ENCODE results near the gene TPK1.
"Not testable (repeated sequence)": the region's sequence is repeated elsewhere in the genome, so short reads cannot be mapped to it uniquely, and the experiment has no call there.

The TPK1 gene

GRCh38 chr7:144792050-144792449, 43.8 kb downstream of the TPK1 start:
- Histone ChIP-seq H3K4me3 (ENCODE audit: low read depth, low read length) (no peak overlapping the region), H3K9me3 (ENCODE audit: control insufficient read depth, insufficient read depth, low read length) (no peaks in the 10 kb centered on the region), H3K9ac (ENCODE audit: low read depth, low read length) (no peak overlapping the region)

GRCh38 chr7:144791488-144791887, 44.4 kb downstream of the TPK1 start:
- Histone ChIP-seq H3K36me3 (ENCODE audit: control insufficient read depth, insufficient read depth, low read length) (no peaks in the 10 kb centered on the region), H3K4me3 (ENCODE audit: low read depth, low read length) (no peak overlapping the region), H3K27me3 (ENCODE audit: control insufficient read depth, insufficient read depth, low read length) (no peaks in the 10 kb centered on the region), H3K9ac (ENCODE audit: low read depth, low read length) (no peak overlapping the region), H3K4me1 (ENCODE audit: control insufficient read depth, insufficient read depth, low read length) (0 out of 2 replicates have a peak, but pooled peaks cover under 1% of the 10 kb centered on the region), H3K27ac (ENCODE audit: low read depth, low read length) (no peak overlapping the region), H3K9me3 (ENCODE audit: control insufficient read depth, insufficient read depth, low read length) (no peaks in the 10 kb centered on the region)

More at GRCh38 chr7:144792050-144792449, 43.8 kb downstream of the TPK1 start:
- Histone ChIP-seq H3K36me3 (ENCODE audit: control insufficient read depth, insufficient read depth, low read length) (no peaks in the 10 kb centered on the region), H3K27ac (ENCODE audit: low read depth, low read length) (no peak overlapping the region), H3K4me1 (ENCODE audit: control insufficient read depth, insufficient read depth, low read length) (no peaks in the 10 kb centered on the region), H3K27me3 (ENCODE audit: control insufficient read depth, insufficient read depth, low read length) (no peaks in the 10 kb centered on the region)

- Histone ChIP-seq H3K36me3 (ENCODE audit: control insufficient read depth, insufficient read depth, low read length) (no peaks in the 10 kb centered on the region), H3K9ac (ENCODE audit: low read depth, low read length) (no peak overlapping the region), H3K4me1 (ENCODE audit: control insufficient read depth, insufficient read depth, low read length) (peaks cover 11% of the 10 kb centered on the region; the same call in 1 of the 2 replicates), H3K9me3 (ENCODE audit: control insufficient read depth, insufficient read depth, low read length) (no peaks in the 10 kb centered on the region), H3K27me3 (ENCODE audit: control insufficient read depth, insufficient read depth, low read length) (no peaks in the 10 kb centered on the region), H3K27ac (ENCODE audit: low read depth, low read length) (no peak overlapping the region), H3K4me3 (ENCODE audit: low read depth, low read length) (no peak overlapping the region)
Measured at GRCh38 chr7:144787127-144787526, 48.7 kb downstream of the TPK1 start.

GRCh38 chr7:144786522-144786921, 49.3 kb downstream of the TPK1 start:
- H3K9ac ChIP-seq (ENCODE audit: low read depth, low read length) = no peak overlapping the region
- H3K9me3 ChIP-seq (ENCODE audit: control insufficient read depth, insufficient read depth, low read length) = no peaks in the 10 kb centered on the region
- H3K36me3 ChIP-seq (ENCODE audit: control insufficient read depth, insufficient read depth, low read length) = no peaks in the 10 kb centered on the region
- H3K27me3 ChIP-seq (ENCODE audit: control insufficient read depth, insufficient read depth, low read length) = no peaks in the 10 kb centered on the region
- no peak overlapping the region for H3K4me3 ChIP-seq (ENCODE audit: low read depth, low read length)
- no peak overlapping the region for H3K27ac ChIP-seq (ENCODE audit: low read depth, low read length)
- H3K4me1 ChIP-seq (ENCODE audit: control insufficient read depth, insufficient read depth, low read length) = peaks cover 11% of the 10 kb centered on the region; the same call in 1 of the 2 replicates

GRCh38 chr7:144786079-144786478, 49.8 kb downstream of the TPK1 start:
- H3K27ac ChIP-seq (ENCODE audit: low read depth, low read length) = no peak overlapping the region
- H3K4me3 ChIP-seq (ENCODE audit: low read depth, low read length) = no peak overlapping the region
- no peaks in the 10 kb centered on the region for H3K9me3 ChIP-seq (ENCODE audit: control insufficient read depth, insufficient read depth, low read length)
- no peaks in the 10 kb centered on the region for H3K36me3 ChIP-seq (ENCODE audit: control insufficient read depth, insufficient read depth, low read length)
- no peak overlapping the region for H3K9ac ChIP-seq (ENCODE audit: low read depth, low read length)
- H3K27me3 ChIP-seq (ENCODE audit: control insufficient read depth, insufficient read depth, low read length) = no peaks in the 10 kb centered on the region
- peaks cover 11% of the 10 kb centered on the region; the same call in 1 of the 2 replicates for H3K4me1 ChIP-seq (ENCODE audit: control insufficient read depth, insufficient read depth, low read length)

- Histone ChIP-seq H3K9me3 (ENCODE audit: control insufficient read depth, insufficient read depth, low read length) (no peaks in the 10 kb centered on the region), H3K4me3 (ENCODE audit: low read depth, low read length) (no peak overlapping the region), H3K36me3 (ENCODE audit: control insufficient read depth, insufficient read depth, low read length) (no peaks in the 10 kb centered on the region), H3K27ac (ENCODE audit: low read depth, low read length) (no peak overlapping the region), H3K4me1 (ENCODE audit: control insufficient read depth, insufficient read depth, low read length) (peaks cover 11% of the 10 kb centered on the region; the same call in 1 of the 2 replicates), H3K9ac (ENCODE audit: low read depth, low read length) (no peak overlapping the region), H3K27me3 (ENCODE audit: control insufficient read depth, insufficient read depth, low read length) (no peaks in the 10 kb centered on the region)
Measured at GRCh38 chr7:144785521-144785920, 50.3 kb downstream of the TPK1 start.

- Histone ChIP-seq H3K4me3 (ENCODE audit: low read depth, low read length) (no peak overlapping the region), H3K36me3 (ENCODE audit: control insufficient read depth, insufficient read depth, low read length) (no peaks in the 10 kb centered on the region), H3K4me1 (ENCODE audit: control insufficient read depth, insufficient read depth, low read length) (peaks cover 11% of the 10 kb centered on the region; the same call in 1 of the 2 replicates)
Measured at GRCh38 chr7:144784943-144785342, 50.9 kb downstream of the TPK1 start.

GRCh38 chr7:144784441-144784840, 51.4 kb downstream of the TPK1 start:
- Histone ChIP-seq H3K9ac (ENCODE audit: low read depth, low read length) (no peak overlapping the region), H3K27ac (ENCODE audit: low read depth, low read length) (no peak overlapping the region), H3K9me3 (ENCODE audit: control insufficient read depth, insufficient read depth, low read length) (no peaks in the 10 kb centered on the region), H3K36me3 (ENCODE audit: control insufficient read depth, insufficient read depth, low read length) (no peaks in the 10 kb centered on the region), H3K4me3 (ENCODE audit: low read depth, low read length) (no peak overlapping the region), H3K27me3 (ENCODE audit: control insufficient read depth, insufficient read depth, low read length) (no peaks in the 10 kb centered on the region), H3K4me1 (ENCODE audit: control insufficient read depth, insufficient read depth, low read length) (peaks cover 11% of the 10 kb centered on the region; the same call in 1 of the 2 replicates)

More at GRCh38 chr7:144784943-144785342, 50.9 kb downstream of the TPK1 start:
- Histone ChIP-seq H3K27ac (ENCODE audit: low read depth, low read length) (no peak overlapping the region), H3K9me3 (ENCODE audit: control insufficient read depth, insufficient read depth, low read length) (no peaks in the 10 kb centered on the region), H3K9ac (ENCODE audit: low read depth, low read length) (no peak overlapping the region), H3K27me3 (ENCODE audit: control insufficient read depth, insufficient read depth, low read length) (no peaks in the 10 kb centered on the region)

- Histone ChIP-seq H3K4me1 (ENCODE audit: control insufficient read depth, insufficient read depth, low read length) (peaks cover 11% of the 10 kb centered on the region; the same call in 1 of the 2 replicates), H3K36me3 (ENCODE audit: control insufficient read depth, insufficient read depth, low read length) (no peaks in the 10 kb centered on the region), H3K4me3 (ENCODE audit: low read depth, low read length) (no peak overlapping the region), H3K9ac (ENCODE audit: low read depth, low read length) (no peak overlapping the region), H3K27me3 (ENCODE audit: control insufficient read depth, insufficient read depth, low read length) (no peaks in the 10 kb centered on the region), H3K9me3 (ENCODE audit: control insufficient read depth, insufficient read depth, low read length) (no peaks in the 10 kb centered on the region), H3K27ac (ENCODE audit: low read depth, low read length) (no peak overlapping the region)
Measured at GRCh38 chr7:144782883-144783282, 53.0 kb downstream of the TPK1 start.

- Histone ChIP-seq H3K4me1 (ENCODE audit: control insufficient read depth, insufficient read depth, low read length) (no peaks in the 10 kb centered on the region), H3K9me3 (ENCODE audit: control insufficient read depth, insufficient read depth, low read length) (0 out of 2 replicates have a peak, but pooled peaks cover 3% of the 10 kb centered on the region), H3K27ac (ENCODE audit: low read depth, low read length) (no peak overlapping the region), H3K36me3 (ENCODE audit: control insufficient read depth, insufficient read depth, low read length) (no peaks in the 10 kb centered on the region), H3K9ac (ENCODE audit: low read depth, low read length) (no peak overlapping the region), H3K27me3 (ENCODE audit: control insufficient read depth, insufficient read depth, low read length) (no peaks in the 10 kb centered on the region), H3K4me3 (ENCODE audit: low read depth, low read length) (no peak overlapping the region)
Measured at GRCh38 chr7:144780071-144780608, 55.7 kb downstream of the TPK1 start.

GRCh38 chr7:144777889-144778288, 58.0 kb downstream of the TPK1 start:
- not testable (repeated sequence) for H3K9ac ChIP-seq (ENCODE audit: low read depth, low read length); H3K4me3 ChIP-seq (ENCODE audit: low read depth, low read length); H3K36me3 ChIP-seq (ENCODE audit: control insufficient read depth, insufficient read depth, low read length)

More at GRCh38 chr7:144777889-144778288, 58.0 kb downstream of the TPK1 start:
- H3K4me1 ChIP-seq (ENCODE audit: control insufficient read depth, insufficient read depth, low read length); H3K9me3 ChIP-seq (ENCODE audit: control insufficient read depth, insufficient read depth, low read length); H3K27me3 ChIP-seq (ENCODE audit: control insufficient read depth, insufficient read depth, low read length): not testable (repeated sequence)
- H3K27ac ChIP-seq (ENCODE audit: low read depth, low read length) = peak overlapping the region; percentile 44

All from HUES48 (cell line).